Thyroid gland (tissue), 4 donors: ENCODE results near the gene ENAH.

Experiments used
- CTCF ChIP-seq, 6 experiments: fragments of 200-600 bp in 3 of 6; fragments of 450-650 bp in 3 of 6; sonication (generic) in 3 of 6; IDR thresholded peaks; one replicate each; pipeline ENCODE4 v1.5.1; 2016 to 2019; ENCODE audit warnings: antibody characterized with exemption in 6 of 6, mild to moderate bottlenecking in 2 of 6, inconsistent platforms in 1 of 6, moderate library complexity in 1 of 6
- POLR2A ChIP-seq, 2 donors: fragments of 450-650 bp; IDR thresholded peaks; one replicate each; pipeline ENCODE4 v1.6.1; 2017; ENCODE audit warnings: antibody characterized with exemption in 2 of 2, mild to moderate bottlenecking in 2 of 2, moderate library complexity in 1 of 2

GRCh38 chr1:225500624-225501192 lies 152.2 kb downstream of the ENAH start:
- no peak for TF ChIP-seq CTCF (IDR thresholded peaks at IDR 0.05)
- TF ChIP-seq POLR2A (IDR thresholded peaks at IDR 0.05): no peak
